HG02840 (cell line): Measurements from ENCODE around the gene XPO1.
"Not testable (repeated sequence)": the region's sequence is repeated elsewhere in the genome, so short reads cannot be mapped to it uniquely, and the experiment has no call there.

Experiments
- ATAC-seq: cut with Tn5 transposase; IDR thresholded peaks from one replicate; pipeline ENCODE4 v1.9.1; 2021; ENCODE audit warnings: mild to moderate bottlenecking, moderate library complexity, moderate number of reproducible peaks; ENCODE audit not compliant: unreplicated experiment, low FRiP score

The XPO1 gene

GRCh38 chr2:61538200-61538919, at the start of gene XPO1:
TSS of gene XPO1 (minus strand) at chr2:61538356. CDS start at chr2:61533897, 4,459 bp downstream.
- ATAC-seq = peak; percentile 85

- not testable (repeated sequence) for ATAC-seq
Observed at GRCh38 chr2:61586928-61587327, 48.8 kb upstream of the XPO1 start.

GRCh38 chr2:61585383-61585782, 47.2 kb upstream of the XPO1 start:
- no peak for ATAC-seq

GRCh38 chr2:61584368-61584767, 46.2 kb upstream of the XPO1 start:
- ATAC-seq = not testable (repeated sequence)

GRCh38 chr2:61582165-61582564, 44.0 kb upstream of the XPO1 start:
- ATAC-seq = no peak

- ATAC-seq = no peak
Observed at GRCh38 chr2:61581716-61582115, 43.6 kb upstream of the XPO1 start.

- ATAC-seq = no peak
Observed at GRCh38 chr2:61575447-61575859, 37.3 kb upstream of the XPO1 start.

GRCh38 chr2:61566566-61566965, 28.4 kb upstream of the XPO1 start:
- no peak for ATAC-seq

- ATAC-seq = no peak
Observed at GRCh38 chr2:61562615-61563014, 24.5 kb upstream of the XPO1 start.

GRCh38 chr2:61558160-61558559, 20.0 kb upstream of the XPO1 start:
- ATAC-seq = no peak

- no peak for ATAC-seq
Observed at GRCh38 chr2:61557381-61557780, 19.2 kb upstream of the XPO1 start.

GRCh38 chr2:61554604-61555003, 16.4 kb upstream of the XPO1 start:
- ATAC-seq = no peak

GRCh38 chr2:61550375-61551209, 12.4 kb upstream of the XPO1 start:
- no peak for ATAC-seq

GRCh38 chr2:61549546-61549945, 11.4 kb upstream of the XPO1 start:
- no peak for ATAC-seq

GRCh38 chr2:61543062-61543461, 4.9 kb upstream of the XPO1 start:
- no peak for ATAC-seq

GRCh38 chr2:61540167-61540566, 2.0 kb upstream of the XPO1 start:
- ATAC-seq = not testable (repeated sequence)

- no peak for ATAC-seq
Observed at GRCh38 chr2:61538920-61539520, 864 bp upstream of the XPO1 start.

- no peak for ATAC-seq
Observed at GRCh38 chr2:61537950-61538199, 281 bp downstream of the XPO1 start.

- ATAC-seq = no peak
Observed at GRCh38 chr2:61537277-61537949, 743 bp downstream of the XPO1 start.

GRCh38 chr2:61536572-61537276, 1.4 kb downstream of the XPO1 start:
- ATAC-seq = peak; percentile 39
